ENCODE data around the gene MAGEA4. TPM values are rescaled to one million over a fixed set of nuclear protein-coding genes. Genes with fewer than 3 reads are reported as not detected.

The MAGEA4 gene, protein sequence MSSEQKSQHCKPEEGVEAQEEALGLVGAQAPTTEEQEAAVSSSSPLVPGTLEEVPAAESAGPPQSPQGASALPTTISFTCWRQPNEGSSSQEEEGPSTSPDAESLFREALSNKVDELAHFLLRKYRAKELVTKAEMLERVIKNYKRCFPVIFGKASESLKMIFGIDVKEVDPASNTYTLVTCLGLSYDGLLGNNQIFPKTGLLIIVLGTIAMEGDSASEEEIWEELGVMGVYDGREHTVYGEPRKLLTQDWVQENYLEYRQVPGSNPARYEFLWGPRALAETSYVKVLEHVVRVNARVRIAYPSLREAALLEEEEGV
- total RNA-seq, result not detected

DNA sequence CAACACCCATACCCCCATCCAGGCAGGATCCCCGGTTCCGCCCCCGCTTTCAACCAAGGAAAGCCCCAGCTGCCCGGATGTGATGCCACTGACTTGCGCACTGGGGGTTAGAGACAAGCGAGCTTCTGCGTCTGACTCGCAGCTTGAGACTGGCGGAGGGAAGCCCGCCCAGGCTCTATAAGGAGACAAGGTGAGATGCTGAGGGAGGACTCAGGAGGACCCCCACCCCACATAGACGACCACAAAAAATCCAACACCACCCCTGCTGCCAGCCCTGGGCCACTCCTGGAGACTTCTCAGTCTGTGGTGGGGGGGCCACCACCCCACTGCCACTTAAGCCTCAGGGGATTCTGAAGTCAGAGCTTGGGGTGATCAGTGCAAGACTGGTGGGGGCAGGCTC is at the start of gene MAGEA4:
Gene MAGEA4 (plus strand): TSS at position 110 of the 400 bp plus-strand sequence. CDS start 10,776 bp downstream, outside the sequence.
- no peaks in the 10 kb centered on the region for H3K4me1 Mint-ChIP-seq
- no peak for DNase-seq
- no peak within 1 kb of the TSS for H3K27ac Mint-ChIP-seq
- no peak within 1 kb of the TSS for H3K4me3 Mint-ChIP-seq
- ATAC-seq, result no peak
- no peaks in the 10 kb centered on the region for H3K36me3 Mint-ChIP-seq
- CTCF ChIA-PET, result no interaction called here
- H3K27me3 Mint-ChIP-seq, result no peaks in the 10 kb centered on the region
- H3K9me3 Mint-ChIP-seq (ENCODE audit: low read depth), result no peaks in the 10 kb centered on the region

- H3K36me3 Mint-ChIP-seq, result no peaks in the 10 kb centered on the region
- DNase-seq (no peak), ATAC-seq (no peak)
- H3K4me3 Mint-ChIP-seq, result no peak overlapping the region
- no peak overlapping the region for H3K27ac Mint-ChIP-seq
- H3K4me1 Mint-ChIP-seq, result no peaks in the 10 kb centered on the region
- H3K27me3 Mint-ChIP-seq, result no peaks in the 10 kb centered on the region
- H3K9me3 Mint-ChIP-seq (ENCODE audit: low read depth), result peaks cover 2% of the 10 kb centered on the region
- CTCF ChIA-PET, result no interaction called here
These were observed 42.1 kb upstream of the MAGEA4 start for GRCh38 chrX:151870602-151871001.

DNA sequence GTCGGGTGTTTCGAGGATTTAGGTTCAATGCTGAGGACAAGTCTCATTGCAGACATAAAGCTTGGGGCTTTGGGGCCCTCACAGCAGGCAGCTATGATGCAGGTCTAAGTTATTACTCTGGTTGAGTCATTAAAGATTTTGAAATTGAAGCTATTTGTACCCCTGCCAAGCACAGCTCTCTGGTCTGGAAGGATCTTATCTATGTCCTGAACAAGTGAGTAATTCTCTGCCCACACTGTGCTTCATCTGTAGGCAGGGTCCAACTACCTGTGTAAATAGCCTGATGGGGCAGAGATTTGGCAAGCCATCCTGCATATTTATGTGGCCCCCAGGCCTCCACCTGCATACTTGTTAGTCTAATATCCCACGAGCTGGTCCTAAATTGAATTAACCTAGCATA is 41.4 kb upstream of the MAGEA4 start:
- Mint-ChIP-seq H3K27ac (no peak overlapping the region), H3K27me3 (no peaks in the 10 kb centered on the region), H3K4me1 (no peaks in the 10 kb centered on the region), H3K36me3 (no peaks in the 10 kb centered on the region), H3K4me3 (no peak overlapping the region), H3K9me3 (ENCODE audit: low read depth) (peaks cover 2% of the 10 kb centered on the region)
- no peak for DNase-seq
- no peak for ATAC-seq
- CTCF ChIA-PET, result no interaction called here

- H3K27ac Mint-ChIP-seq, result no peak overlapping the region
- ATAC-seq (no peak), DNase-seq (no peak)
- H3K9me3 Mint-ChIP-seq (ENCODE audit: low read depth), result no peaks in the 10 kb centered on the region
- H3K27me3 Mint-ChIP-seq, result no peaks in the 10 kb centered on the region
- CTCF ChIA-PET, result no interaction called here
- no peaks in the 10 kb centered on the region for H3K4me1 Mint-ChIP-seq
- no peaks in the 10 kb centered on the region for H3K36me3 Mint-ChIP-seq
- no peak overlapping the region for H3K4me3 Mint-ChIP-seq
These were observed 39.6 kb upstream of the MAGEA4 start for GRCh38 chrX:151873096-151873495.

DNA sequence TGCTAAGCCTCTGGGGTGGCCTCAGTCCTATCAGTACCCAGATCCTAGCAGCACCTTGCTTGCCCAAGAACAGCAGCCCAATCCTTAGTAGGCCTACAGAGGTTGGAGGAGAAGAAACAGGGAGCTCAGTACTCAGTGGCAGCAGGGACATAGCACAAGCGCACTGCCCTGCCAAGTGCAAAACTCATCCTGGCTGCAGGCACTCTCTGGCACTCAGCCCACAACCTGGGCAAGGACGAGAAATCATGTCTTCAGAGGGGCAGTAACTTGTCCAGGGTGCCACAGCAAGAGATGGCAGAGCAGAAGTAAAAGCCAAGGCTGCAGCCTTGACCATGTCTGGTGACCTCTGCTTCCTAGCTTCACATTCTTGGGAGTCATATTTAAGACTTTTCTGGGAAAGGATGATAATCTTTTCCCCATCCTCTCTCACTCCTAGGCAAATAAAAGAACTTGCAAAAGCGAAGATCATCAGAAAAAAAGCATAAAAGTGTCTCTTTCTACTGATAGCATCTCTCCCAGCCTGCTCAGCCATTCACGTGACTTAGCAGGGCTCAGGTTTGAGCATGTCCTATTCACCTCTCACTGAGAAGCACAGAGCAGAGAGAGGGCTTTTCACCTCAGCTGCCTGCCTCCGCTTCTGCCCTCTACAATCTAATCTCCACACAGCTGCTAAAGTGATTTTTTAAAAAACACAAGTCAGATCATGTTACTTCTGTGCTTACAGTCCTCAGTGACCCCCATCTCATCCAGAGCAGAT is 37.2 kb upstream of the MAGEA4 start:
- no peak for DNase-seq
- ATAC-seq, result no peak
- Mint-ChIP-seq H3K36me3 (no peaks in the 10 kb centered on the region), H3K27me3 (no peaks in the 10 kb centered on the region), H3K4me1 (no peaks in the 10 kb centered on the region), H3K9me3 (ENCODE audit: low read depth) (no peaks in the 10 kb centered on the region), H3K27ac (no peak overlapping the region), H3K4me3 (no peak overlapping the region)
- CTCF ChIA-PET, result no interaction called here

DNA sequence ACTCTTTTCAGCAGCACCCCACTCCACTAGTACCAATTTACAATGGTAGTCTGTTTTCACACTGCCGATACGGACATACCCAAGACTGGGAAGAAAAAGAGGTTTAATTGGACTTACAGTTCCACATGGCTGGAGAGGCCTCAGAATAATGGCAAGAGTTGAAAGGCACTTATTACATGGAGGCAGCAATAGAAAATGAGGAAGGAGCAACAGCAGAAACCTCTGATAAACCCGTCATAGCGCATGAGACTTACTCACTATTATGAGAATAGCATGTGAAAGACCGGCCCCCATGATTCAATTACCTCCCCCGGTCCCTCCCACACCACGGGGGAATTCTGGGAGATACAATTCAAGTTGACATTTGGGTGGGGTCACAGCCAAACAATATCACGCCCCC is 34.1 kb upstream of the MAGEA4 start:
- Mint-ChIP-seq H3K36me3 (no peaks in the 10 kb centered on the region), H3K9me3 (ENCODE audit: low read depth) (no peaks in the 10 kb centered on the region), H3K27me3 (no peaks in the 10 kb centered on the region), H3K4me3 (no peak overlapping the region), H3K27ac (no peak overlapping the region), H3K4me1 (no peaks in the 10 kb centered on the region)
- ATAC-seq (no peak), DNase-seq (no peak)
- CTCF ChIA-PET, result no interaction called here

- Mint-ChIP-seq H3K4me1 (no peaks in the 10 kb centered on the region), H3K4me3 (no peak overlapping the region), H3K36me3 (no peaks in the 10 kb centered on the region), H3K27ac (no peak overlapping the region), H3K27me3 (no peaks in the 10 kb centered on the region), H3K9me3 (ENCODE audit: low read depth) (no peaks in the 10 kb centered on the region)
- CTCF ChIA-PET, result no interaction called here
- DNase-seq, result no peak
- ATAC-seq, result no peak
These were observed 32.8 kb upstream of the MAGEA4 start for GRCh38 chrX:151879856-151880255.

DNA sequence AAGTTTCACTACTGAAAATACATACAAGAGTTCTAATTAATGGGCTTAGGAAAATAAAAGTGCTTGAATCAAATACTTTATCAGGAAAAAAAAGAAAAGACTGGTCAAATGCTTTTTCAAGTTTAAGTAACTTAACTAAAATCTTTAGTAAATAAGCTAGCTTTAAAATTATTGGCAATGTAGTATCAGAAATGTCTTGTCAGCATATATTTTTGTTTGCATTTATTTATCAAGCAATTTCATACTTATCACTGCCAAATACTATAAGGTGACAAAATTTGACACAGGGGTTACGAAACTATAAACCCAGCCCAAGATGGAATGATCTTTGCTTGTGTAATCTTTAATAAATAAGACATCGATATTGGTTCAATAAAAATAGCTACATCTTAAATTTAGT is 31.8 kb upstream of the MAGEA4 start:
- no peak overlapping the region for H3K27ac Mint-ChIP-seq
- CTCF ChIA-PET, result no interaction called here
- H3K4me3 Mint-ChIP-seq, result no peak overlapping the region

DNA sequence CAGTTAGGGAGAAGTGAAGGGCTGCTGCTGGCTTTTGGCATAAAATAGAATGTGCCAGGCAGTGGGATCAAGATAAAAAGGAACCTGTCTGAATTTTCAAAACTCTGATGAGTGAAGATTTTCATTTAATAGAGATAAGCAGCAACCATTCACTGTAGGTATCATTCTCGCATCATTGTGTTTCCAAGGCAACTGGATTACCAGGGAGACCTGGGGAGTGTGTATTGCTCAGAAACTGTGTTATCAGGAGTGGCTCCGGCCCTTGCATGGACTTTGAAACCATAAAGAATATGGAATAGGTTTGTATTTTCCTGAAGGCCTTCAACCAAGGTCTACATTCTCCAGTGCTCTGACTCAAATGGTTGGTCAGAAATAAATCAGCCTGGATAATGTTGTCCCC is 23.3 kb upstream of the MAGEA4 start:
- CTCF ChIA-PET, result no interaction called here
- Mint-ChIP-seq H3K27me3 (no peaks in the 10 kb centered on the region), H3K4me1 (no peaks in the 10 kb centered on the region), H3K36me3 (no peaks in the 10 kb centered on the region), H3K4me3 (no peak overlapping the region), H3K27ac (no peak overlapping the region), H3K9me3 (ENCODE audit: low read depth) (no peaks in the 10 kb centered on the region)
- ATAC-seq (no peak), DNase-seq (no peak)

More for the DNA sequence above, 31.8 kb upstream of the MAGEA4 start:
- DNase-seq, result no peak
- no peaks in the 10 kb centered on the region for H3K27me3 Mint-ChIP-seq
- no peaks in the 10 kb centered on the region for H3K4me1 Mint-ChIP-seq
- ATAC-seq, result no peak
- H3K9me3 Mint-ChIP-seq (ENCODE audit: low read depth), result no peaks in the 10 kb centered on the region
- H3K36me3 Mint-ChIP-seq, result no peaks in the 10 kb centered on the region

GRCh38 chrX:151896734-151897474 is 15.8 kb upstream of the MAGEA4 start:
- no peaks in the 10 kb centered on the region for H3K4me1 Mint-ChIP-seq
- no peak overlapping the region for H3K27ac Mint-ChIP-seq
- no peak for DNase-seq
- ATAC-seq, result no peak
- no peaks in the 10 kb centered on the region for H3K36me3 Mint-ChIP-seq
- CTCF ChIA-PET, result no interaction called here
- no peaks in the 10 kb centered on the region for H3K9me3 Mint-ChIP-seq (ENCODE audit: low read depth)
- no peak overlapping the region for H3K4me3 Mint-ChIP-seq
- H3K27me3 Mint-ChIP-seq, result no peaks in the 10 kb centered on the region

GRCh38 chrX:151899622-151900021 is 13.1 kb upstream of the MAGEA4 start:
- no peaks in the 10 kb centered on the region for H3K36me3 Mint-ChIP-seq
- DNase-seq (no peak), ATAC-seq (no peak)
- CTCF ChIA-PET, result no interaction called here
- H3K4me1 Mint-ChIP-seq, result no peaks in the 10 kb centered on the region
- no peaks in the 10 kb centered on the region for H3K9me3 Mint-ChIP-seq (ENCODE audit: low read depth)
- H3K27me3 Mint-ChIP-seq, result no peaks in the 10 kb centered on the region
- H3K27ac Mint-ChIP-seq, result no peak overlapping the region
- H3K4me3 Mint-ChIP-seq, result no peak overlapping the region

DNA sequence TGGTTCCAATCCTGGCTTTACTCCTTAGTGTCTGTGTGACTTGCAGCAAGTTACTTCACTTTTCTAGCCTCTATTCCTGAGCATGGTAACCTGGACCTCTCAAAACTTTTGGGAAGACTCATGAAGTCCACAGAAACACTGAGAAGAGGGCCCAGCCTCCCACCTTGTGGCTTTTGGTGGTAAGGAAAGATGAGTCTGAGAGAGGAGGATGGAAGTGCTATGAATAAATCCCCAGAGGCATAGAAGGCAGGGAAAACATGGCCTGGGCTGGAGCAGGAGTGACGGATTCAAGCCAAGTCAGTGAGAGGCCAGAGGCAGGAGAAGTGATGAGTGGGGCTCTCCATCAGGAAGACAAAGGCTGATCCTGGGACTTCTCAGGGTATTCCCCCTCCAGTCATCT is 10.9 kb upstream of the MAGEA4 start:
- Mint-ChIP-seq H3K4me1 (no peaks in the 10 kb centered on the region), H3K9me3 (ENCODE audit: low read depth) (no peaks in the 10 kb centered on the region), H3K4me3 (no peak overlapping the region), H3K36me3 (no peaks in the 10 kb centered on the region), H3K27me3 (no peaks in the 10 kb centered on the region), H3K27ac (no peak overlapping the region)
- DNase-seq (no peak), ATAC-seq (no peak)
- CTCF ChIA-PET, result no interaction called here

DNA sequence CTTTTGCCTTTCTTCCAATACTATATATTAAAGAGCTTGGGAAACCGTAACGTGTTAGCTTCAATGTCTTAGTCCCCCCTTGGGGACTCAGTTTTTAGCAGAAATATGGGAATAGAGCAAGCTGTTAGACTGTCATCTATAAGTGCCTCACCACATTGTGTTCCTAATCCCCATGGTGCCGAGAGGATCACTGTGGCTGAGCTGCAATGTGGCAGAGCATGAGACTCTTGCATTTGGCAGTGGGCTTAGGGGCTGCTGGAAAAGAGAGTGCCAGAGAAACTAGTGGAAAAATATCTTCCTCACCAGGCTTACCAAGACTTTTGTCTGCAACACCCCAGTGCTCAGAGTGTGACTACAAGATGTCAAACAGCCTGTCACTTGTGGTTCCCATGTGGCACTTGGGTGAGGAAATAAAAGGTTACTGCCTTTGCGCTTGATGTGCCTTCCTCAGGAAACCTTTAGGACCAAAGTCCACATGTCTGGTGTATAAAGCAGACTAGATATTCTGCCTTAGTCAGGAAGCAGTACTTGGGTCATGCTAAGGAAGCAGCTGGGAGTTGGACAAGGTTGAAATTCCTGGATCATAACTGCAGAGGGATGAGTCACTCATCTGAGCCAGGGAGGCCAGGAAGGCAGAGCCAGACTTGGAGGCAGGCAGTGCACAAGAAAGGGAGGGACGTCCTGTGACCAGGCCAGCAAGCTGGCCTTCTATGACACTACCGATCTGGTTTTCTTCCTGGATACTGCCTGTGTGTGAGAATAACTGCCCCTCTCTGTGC is 9.7 kb upstream of the MAGEA4 start:
- Mint-ChIP-seq H3K36me3 (no peaks in the 10 kb centered on the region), H3K9me3 (ENCODE audit: low read depth) (no peaks in the 10 kb centered on the region), H3K27ac (no peak overlapping the region), H3K27me3 (no peaks in the 10 kb centered on the region), H3K4me1 (no peaks in the 10 kb centered on the region), H3K4me3 (no peak overlapping the region)
- ATAC-seq (no peak), DNase-seq (no peak)
- CTCF ChIA-PET, result no interaction called here
